MV-4-11 (cell line): Measurements from ENCODE around the gene NRSN2.
"Not testable (repeated sequence)": the region's sequence is repeated elsewhere in the genome, so short reads cannot be mapped to it uniquely, and the experiment has no call there.

Source experiments
- DNase-seq: peaks from one replicate; lab custom pipeline; 2025; lab: John Stamatoyannopoulos, UW

Gene NRSN2

GRCh38 chr20:325045-325888 lies 21.6 kb upstream of the NRSN2 start, which contains the start of gene SOX12:
SOX12 (plus strand) TSS chr20:325552; CDS start chr20:325925, 373 bp downstream.
- DNase-seq, result peak; percentile 84

GRCh38 chr20:325889-326644 lies 20.8 kb upstream of the NRSN2 start:
- DNase-seq, result peak; percentile 27

- DNase-seq, result no peak
These were observed 20.2 kb upstream of the NRSN2 start for GRCh38 chr20:326645-327185.

- peak; percentile 36 for DNase-seq
These were observed 19.5 kb upstream of the NRSN2 start for GRCh38 chr20:327186-328026.

- DNase-seq, result no peak
These were observed 18.6 kb upstream of the NRSN2 start for GRCh38 chr20:328027-328974.

- DNase-seq, result no peak
These were observed 17.8 kb upstream of the NRSN2 start for GRCh38 chr20:328975-329695.

- DNase-seq, result no peak
These were observed 17.1 kb upstream of the NRSN2 start for GRCh38 chr20:329851-330232.

GRCh38 chr20:330233-331149 lies 16.4 kb upstream of the NRSN2 start:
- DNase-seq, result peak; percentile 87

GRCh38 chr20:334578-334977 lies 12.3 kb upstream of the NRSN2 start:
- no peak for DNase-seq

GRCh38 chr20:336040-336439 lies 10.9 kb upstream of the NRSN2 start:
- not testable (repeated sequence) for DNase-seq

GRCh38 chr20:341682-342081 lies 5.2 kb upstream of the NRSN2 start:
- DNase-seq, result peak; percentile 86

- DNase-seq, result no peak
These were observed 3.8 kb upstream of the NRSN2 start for GRCh38 chr20:343107-343506.

- no peak for DNase-seq
These were observed 775 bp upstream of the NRSN2 start for GRCh38 chr20:346033-346639.

- no peak for DNase-seq
These were observed 367 bp downstream of the NRSN2 start for GRCh38 chr20:347317-347639.

- DNase-seq, result peak; percentile 49
These were observed 951 bp downstream of the NRSN2 start for GRCh38 chr20:347640-348484.

- DNase-seq, result no peak
These were observed 2.3 kb downstream of the NRSN2 start for GRCh38 chr20:348972-349841.

GRCh38 chr20:353166-353565 lies 6.3 kb downstream of the NRSN2 start:
- DNase-seq, result no peak
